Gastroesophageal sphincter (tissue), 3 donors: Measurements from ENCODE around the gene TRPV6.

Experiments used
- POLR2A ChIP-seq, 2 donors: fragments of 450-650 bp; IDR thresholded peaks; one replicate each; pipeline ENCODE4 v1.6.1; 2017; ENCODE audit warnings: antibody characterized with exemption in 2 of 2, mild to moderate bottlenecking in 2 of 2, moderate library complexity in 1 of 2
- POLR2AphosphoS5 ChIP-seq: sonication (generic); formaldehyde crosslinking; IDR thresholded peaks from one replicate; pipeline ENCODE4 v1.6.1; 2017; ENCODE audit warnings: antibody characterized with exemption
- TF ChIP-seq, protein P1 (sequence below), 4 experiments: fragments of 200-600 bp in 2 of 4; fragments of 450-650 bp in 2 of 4; sonication (generic) in 1 of 4; IDR thresholded peaks; one replicate each; pipeline ENCODE4 v1.5.1; 2017 to 2019; ENCODE audit warnings: antibody characterized with exemption in 4 of 4, mild to moderate bottlenecking in 2 of 4, moderate library complexity in 2 of 4

DNA sequence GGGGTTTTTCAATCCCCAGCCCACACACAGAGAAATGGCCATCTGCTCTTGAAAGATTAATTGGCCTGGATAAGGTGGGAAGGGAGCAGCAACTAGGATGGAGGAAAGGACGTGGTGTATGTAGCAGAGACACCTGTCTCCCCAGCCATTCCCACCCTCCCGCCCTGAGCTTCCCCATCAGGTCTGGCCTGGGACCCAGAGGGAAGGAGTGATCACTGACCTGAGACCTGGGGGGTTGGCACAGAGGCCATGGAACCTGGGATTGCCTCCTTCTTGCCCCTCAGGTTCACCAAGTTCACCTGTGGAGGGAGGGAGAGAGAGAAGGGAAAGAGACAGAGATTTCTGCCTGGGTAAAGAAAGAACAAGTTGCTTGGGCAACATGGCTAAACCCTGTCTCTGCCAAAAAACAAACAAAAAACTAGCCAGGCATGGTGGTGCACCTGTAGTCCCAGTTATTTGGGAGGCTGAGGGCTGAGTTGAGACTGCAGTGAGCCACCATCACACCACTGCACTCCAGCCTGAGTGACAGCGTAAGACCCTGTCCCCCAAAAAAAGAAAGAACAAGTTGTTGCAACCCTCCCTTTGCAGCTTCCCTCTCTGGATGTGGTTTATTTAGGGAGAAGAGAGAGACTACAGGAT, 11.3 kb upstream of the TRPV6 start:
- TF ChIP-seq, protein P1, sequence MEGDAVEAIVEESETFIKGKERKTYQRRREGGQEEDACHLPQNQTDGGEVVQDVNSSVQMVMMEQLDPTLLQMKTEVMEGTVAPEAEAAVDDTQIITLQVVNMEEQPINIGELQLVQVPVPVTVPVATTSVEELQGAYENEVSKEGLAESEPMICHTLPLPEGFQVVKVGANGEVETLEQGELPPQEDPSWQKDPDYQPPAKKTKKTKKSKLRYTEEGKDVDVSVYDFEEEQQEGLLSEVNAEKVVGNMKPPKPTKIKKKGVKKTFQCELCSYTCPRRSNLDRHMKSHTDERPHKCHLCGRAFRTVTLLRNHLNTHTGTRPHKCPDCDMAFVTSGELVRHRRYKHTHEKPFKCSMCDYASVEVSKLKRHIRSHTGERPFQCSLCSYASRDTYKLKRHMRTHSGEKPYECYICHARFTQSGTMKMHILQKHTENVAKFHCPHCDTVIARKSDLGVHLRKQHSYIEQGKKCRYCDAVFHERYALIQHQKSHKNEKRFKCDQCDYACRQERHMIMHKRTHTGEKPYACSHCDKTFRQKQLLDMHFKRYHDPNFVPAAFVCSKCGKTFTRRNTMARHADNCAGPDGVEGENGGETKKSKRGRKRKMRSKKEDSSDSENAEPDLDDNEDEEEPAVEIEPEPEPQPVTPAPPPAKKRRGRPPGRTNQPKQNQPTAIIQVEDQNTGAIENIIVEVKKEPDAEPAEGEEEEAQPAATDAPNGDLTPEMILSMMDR (IDR thresholded peaks at IDR 0.05): no peak
- TF ChIP-seq POLR2A (IDR thresholded peaks at IDR 0.05): no peak
- no peak for TF ChIP-seq POLR2AphosphoS5
